ENCODE data around the gene PORCN. TPM values are rescaled to one million over a fixed set of nuclear protein-coding genes. Genes with fewer than 3 reads are reported as not detected.
A peak's percentile ranks its signal among the peaks of the same experiment; 100 is the strongest.

Gene PORCN
- 2.3 TPM for total RNA-seq

- DNase-seq, result peak; percentile 77
Observed at GRCh38 chrX:48508400-48509244, at the start of gene PORCN. TSS of gene PORCN (plus strand) at chrX:48508992. CDS start at chrX:48509821, 829 bp downstream.

- DNase-seq, result no peak
Observed at GRCh38 chrX:48459483-48459882, 49.3 kb upstream of the PORCN start.

- DNase-seq, result no peak
Observed at GRCh38 chrX:48460031-48460430, 48.8 kb upstream of the PORCN start.

GRCh38 chrX:48460606-48461005 is 48.2 kb upstream of the PORCN start:
- DNase-seq, result no peak

GRCh38 chrX:48461830-48462229 is 47.0 kb upstream of the PORCN start:
- DNase-seq, result no peak

- DNase-seq, result no peak
Observed at GRCh38 chrX:48465336-48465933, 43.4 kb upstream of the PORCN start.

- no peak for DNase-seq
Observed at GRCh38 chrX:48466696-48467095, 42.1 kb upstream of the PORCN start.

- DNase-seq, result peak; percentile 52
Observed at GRCh38 chrX:48467281-48467761, 41.5 kb upstream of the PORCN start.

GRCh38 chrX:48468247-48468671 is 40.5 kb upstream of the PORCN start:
- DNase-seq, result peak; percentile 28

GRCh38 chrX:48468693-48469691 is 39.8 kb upstream of the PORCN start:
- DNase-seq, result no peak

- no peak for DNase-seq
Observed at GRCh38 chrX:48470110-48470832, 38.5 kb upstream of the PORCN start, which contains the start of gene SLC38A5. TSS of gene SLC38A5 (minus strand) at chrX:48470260. CDS start at chrX:48467924, 2,336 bp downstream.

- DNase-seq, result no peak
Observed at GRCh38 chrX:48470833-48471118, 38.0 kb upstream of the PORCN start.

GRCh38 chrX:48471504-48471903 is 37.3 kb upstream of the PORCN start:
- DNase-seq, result no peak

- no peak for DNase-seq
Observed at GRCh38 chrX:48472225-48472624, 36.6 kb upstream of the PORCN start.

- DNase-seq, result no peak
Observed at GRCh38 chrX:48472851-48473703, 35.7 kb upstream of the PORCN start.

GRCh38 chrX:48473704-48473990 is 35.1 kb upstream of the PORCN start:
- no peak for DNase-seq

- no peak for DNase-seq
Observed at GRCh38 chrX:48474127-48474526, 34.7 kb upstream of the PORCN start.

GRCh38 chrX:48474581-48474980 is 34.2 kb upstream of the PORCN start:
- DNase-seq, result no peak

- DNase-seq, result no peak
Observed at GRCh38 chrX:48475296-48475695, 33.5 kb upstream of the PORCN start.

GRCh38 chrX:48475774-48476577 is 32.8 kb upstream of the PORCN start, which contains the start of gene FTSJ1:
TSS of gene FTSJ1 (plus strand) at chrX:48476199. CDS start at chrX:48478048, 1,849 bp downstream.
- DNase-seq, result peak; percentile 94

Data from tongue (tissue), 2 donors.